ENCODE results near the gene ARPIN.
"Not testable (repeated sequence)": the region's sequence is repeated elsewhere in the genome, so short reads cannot be mapped to it uniquely, and the experiment has no call there.

Gene ARPIN

GRCh38 chr15:89912674-89913396, at the start of gene ARPIN:
Gene ARPIN, minus strand, starts transcription at chr15:89912952. Its CDS starts 117 bp downstream, at chr15:89912835.
- H3K9ac ChIP-seq (ENCODE audit: low read length), result peak within 1 kb of the TSS; percentile 70
- no peaks in the 10 kb centered on the region for H3K27me3 ChIP-seq (ENCODE audit: control insufficient read depth, insufficient read depth, low read length)
- H3K9me3 ChIP-seq (ENCODE audit: control insufficient read depth, low read length), result no peaks in the 10 kb centered on the region
- H3K4me1 ChIP-seq (ENCODE audit: control insufficient read depth, insufficient read depth, low read length), result peaks cover 27% of the 10 kb centered on the region
- peaks cover 3% of the 10 kb centered on the region for H3K36me3 ChIP-seq (ENCODE audit: control insufficient read depth, insufficient read depth, low read length)
- peak within 1 kb of the TSS; percentile 58 for H3K4me3 ChIP-seq (ENCODE audit: low read length)

GRCh38 chr15:89958107-89958805, 45.5 kb upstream of the ARPIN start:
- Histone ChIP-seq H3K9ac (ENCODE audit: low read length) (no peak overlapping the region), H3K4me1 (ENCODE audit: control insufficient read depth, insufficient read depth, low read length) (peaks cover 11% of the 10 kb centered on the region), H3K36me3 (ENCODE audit: control insufficient read depth, insufficient read depth, low read length) (no peaks in the 10 kb centered on the region), H3K27me3 (ENCODE audit: control insufficient read depth, insufficient read depth, low read length) (no peaks in the 10 kb centered on the region), H3K4me3 (ENCODE audit: low read length) (no peak overlapping the region), H3K9me3 (ENCODE audit: control insufficient read depth, low read length) (no peaks in the 10 kb centered on the region)

DNA sequence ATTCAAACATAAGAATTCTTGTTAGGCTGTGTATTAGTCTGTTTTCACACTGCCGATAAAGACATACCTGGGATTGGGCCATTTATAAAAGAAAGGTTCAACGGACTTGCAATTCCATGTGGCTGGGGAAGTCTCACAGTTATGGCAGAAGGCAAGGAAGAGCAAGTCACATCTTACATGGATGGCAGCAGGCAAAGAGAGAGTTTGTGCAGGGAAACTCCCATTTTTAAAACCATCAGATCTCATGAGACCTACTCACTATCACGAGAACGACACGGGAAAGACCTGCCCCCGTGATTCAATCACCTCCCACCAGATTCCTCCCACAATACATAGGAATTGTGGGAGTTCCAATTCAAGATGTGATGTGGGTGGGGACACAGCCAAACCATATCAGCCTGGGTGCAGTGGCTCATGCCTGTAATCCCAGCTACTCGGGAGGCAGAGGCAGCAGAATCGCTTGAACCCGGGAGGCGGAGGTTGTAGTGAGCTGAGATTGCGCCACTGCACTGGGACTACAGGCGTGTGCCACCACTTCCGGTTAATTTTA, 42.8 kb upstream of the ARPIN start:
- not testable (repeated sequence) for H3K9ac ChIP-seq (ENCODE audit: low read length); H3K27me3 ChIP-seq (ENCODE audit: control insufficient read depth, insufficient read depth, low read length); H3K4me3 ChIP-seq (ENCODE audit: low read length); H3K36me3 ChIP-seq (ENCODE audit: control insufficient read depth, insufficient read depth, low read length); H3K9me3 ChIP-seq (ENCODE audit: control insufficient read depth, low read length)
- peaks cover 11% of the 10 kb centered on the region for H3K4me1 ChIP-seq (ENCODE audit: control insufficient read depth, insufficient read depth, low read length)

DNA sequence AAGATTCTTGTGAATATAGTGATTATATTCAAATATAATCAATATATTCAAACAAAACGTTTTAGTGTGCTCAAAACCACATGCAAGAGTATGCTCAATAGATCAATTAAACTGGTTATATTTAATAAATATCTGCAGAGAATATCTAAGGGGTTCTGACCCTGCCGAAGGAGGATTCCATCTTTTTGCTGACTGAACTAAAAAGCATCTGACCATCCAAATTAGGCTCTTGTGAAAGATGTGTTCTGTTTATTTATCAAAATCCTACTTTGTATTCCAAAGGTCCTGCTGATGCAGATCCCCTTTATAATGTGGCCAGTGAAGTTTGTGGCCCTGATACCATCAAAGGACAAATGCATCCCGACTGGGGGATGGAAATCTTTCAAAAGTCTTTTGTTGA, 41.8 kb upstream of the ARPIN start:
- Histone ChIP-seq H3K4me1 (ENCODE audit: control insufficient read depth, insufficient read depth, low read length) (peaks cover 7% of the 10 kb centered on the region), H3K36me3 (ENCODE audit: control insufficient read depth, insufficient read depth, low read length) (no peaks in the 10 kb centered on the region), H3K4me3 (ENCODE audit: low read length) (no peak overlapping the region), H3K9me3 (ENCODE audit: control insufficient read depth, low read length) (no peaks in the 10 kb centered on the region), H3K9ac (ENCODE audit: low read length) (no peak overlapping the region), H3K27me3 (ENCODE audit: control insufficient read depth, insufficient read depth, low read length) (no peaks in the 10 kb centered on the region)

DNA sequence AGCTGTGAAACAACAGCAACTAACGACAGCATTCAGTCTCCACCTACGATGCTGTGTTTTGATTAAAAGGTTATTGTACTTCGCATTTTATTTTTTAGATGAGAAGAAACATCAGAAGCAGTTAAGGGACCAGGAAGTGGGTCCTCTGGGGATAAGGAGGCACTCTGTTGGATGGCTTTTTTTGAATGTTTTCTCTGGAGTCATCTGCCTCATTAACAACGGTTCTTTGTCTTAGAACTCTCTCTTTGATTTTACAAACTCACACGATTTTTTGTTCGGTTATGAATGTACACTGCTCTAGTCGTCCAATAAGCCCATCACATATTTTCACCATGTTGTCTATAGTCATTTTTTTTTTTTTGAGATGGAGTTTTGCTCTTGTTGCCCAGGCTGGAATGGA, 36.0 kb upstream of the ARPIN start:
- Histone ChIP-seq H3K9me3 (ENCODE audit: control insufficient read depth, low read length) (no peaks in the 10 kb centered on the region), H3K36me3 (ENCODE audit: control insufficient read depth, insufficient read depth, low read length) (no peaks in the 10 kb centered on the region), H3K9ac (ENCODE audit: low read length) (no peak overlapping the region), H3K27me3 (ENCODE audit: control insufficient read depth, insufficient read depth, low read length) (no peaks in the 10 kb centered on the region), H3K4me3 (ENCODE audit: low read length) (no peak overlapping the region), H3K4me1 (ENCODE audit: control insufficient read depth, insufficient read depth, low read length) (no peaks in the 10 kb centered on the region)

DNA sequence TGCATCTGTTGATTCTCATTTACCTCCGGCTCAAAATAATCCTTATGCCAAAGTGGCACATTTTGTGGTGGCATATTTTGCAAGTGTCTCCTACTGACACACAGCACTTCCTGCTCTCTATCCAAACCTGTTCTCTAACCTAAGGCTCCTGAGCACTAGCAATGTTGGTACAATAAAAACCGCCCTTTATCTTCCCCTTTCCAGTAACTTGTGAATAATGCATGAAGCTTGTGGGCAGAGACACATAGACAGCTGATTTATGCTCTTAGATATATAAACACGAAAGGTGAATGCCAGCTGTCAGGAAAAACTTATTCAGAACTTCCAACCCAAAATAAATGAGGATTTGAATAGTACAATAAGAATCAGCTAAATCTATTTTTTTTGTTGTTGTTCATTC, 34.6 kb upstream of the ARPIN start:
- no peaks in the 10 kb centered on the region for H3K9me3 ChIP-seq (ENCODE audit: control insufficient read depth, low read length)
- no peaks in the 10 kb centered on the region for H3K27me3 ChIP-seq (ENCODE audit: control insufficient read depth, insufficient read depth, low read length)
- H3K4me3 ChIP-seq (ENCODE audit: low read length), result no peak overlapping the region
- no peaks in the 10 kb centered on the region for H3K4me1 ChIP-seq (ENCODE audit: control insufficient read depth, insufficient read depth, low read length)
- no peaks in the 10 kb centered on the region for H3K36me3 ChIP-seq (ENCODE audit: control insufficient read depth, insufficient read depth, low read length)
- no peak overlapping the region for H3K9ac ChIP-seq (ENCODE audit: low read length)

GRCh38 chr15:89946681-89947299, 34.0 kb upstream of the ARPIN start:
- H3K9me3 ChIP-seq (ENCODE audit: control insufficient read depth, low read length), result no peaks in the 10 kb centered on the region
- no peak overlapping the region for H3K9ac ChIP-seq (ENCODE audit: low read length)
- no peaks in the 10 kb centered on the region for H3K4me1 ChIP-seq (ENCODE audit: control insufficient read depth, insufficient read depth, low read length)
- no peaks in the 10 kb centered on the region for H3K36me3 ChIP-seq (ENCODE audit: control insufficient read depth, insufficient read depth, low read length)
- no peak overlapping the region for H3K4me3 ChIP-seq (ENCODE audit: low read length)
- H3K27me3 ChIP-seq (ENCODE audit: control insufficient read depth, insufficient read depth, low read length), result no peaks in the 10 kb centered on the region

GRCh38 chr15:89943721-89944120, 31.0 kb upstream of the ARPIN start:
- not testable (repeated sequence) for H3K4me1 ChIP-seq (ENCODE audit: control insufficient read depth, insufficient read depth, low read length); H3K27me3 ChIP-seq (ENCODE audit: control insufficient read depth, insufficient read depth, low read length); H3K9ac ChIP-seq (ENCODE audit: low read length); H3K9me3 ChIP-seq (ENCODE audit: control insufficient read depth, low read length); H3K4me3 ChIP-seq (ENCODE audit: low read length); H3K36me3 ChIP-seq (ENCODE audit: control insufficient read depth, insufficient read depth, low read length)

GRCh38 chr15:89939910-89940309, 27.2 kb upstream of the ARPIN start:
- Histone ChIP-seq H3K9ac (ENCODE audit: low read length) (no peak overlapping the region), H3K27me3 (ENCODE audit: control insufficient read depth, insufficient read depth, low read length) (no peaks in the 10 kb centered on the region), H3K9me3 (ENCODE audit: control insufficient read depth, low read length) (no peaks in the 10 kb centered on the region), H3K36me3 (ENCODE audit: control insufficient read depth, insufficient read depth, low read length) (no peaks in the 10 kb centered on the region), H3K4me3 (ENCODE audit: low read length) (no peak overlapping the region), H3K4me1 (ENCODE audit: control insufficient read depth, insufficient read depth, low read length) (peaks cover 6% of the 10 kb centered on the region)

DNA sequence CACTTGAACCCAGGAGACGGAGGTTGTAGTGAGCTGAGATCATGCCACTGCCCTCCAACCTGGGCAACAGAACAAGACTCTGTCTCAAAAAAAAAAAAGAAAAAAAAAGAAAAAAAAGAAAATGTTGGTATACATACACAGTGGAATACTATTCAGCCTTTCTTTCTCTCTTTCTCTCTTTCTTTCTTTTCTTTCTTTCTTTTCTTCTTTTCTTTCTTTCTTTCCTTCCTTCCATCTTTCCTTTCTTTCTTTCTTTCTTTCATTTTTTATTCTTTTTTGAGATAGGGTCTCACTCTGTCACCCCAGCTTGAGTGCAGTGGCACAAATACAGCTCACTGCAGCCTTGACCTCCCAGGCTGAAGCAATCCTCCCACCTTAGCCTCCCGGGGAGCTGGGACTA, 26.6 kb upstream of the ARPIN start:
- not testable (repeated sequence) for H3K36me3 ChIP-seq (ENCODE audit: control insufficient read depth, insufficient read depth, low read length); H3K9ac ChIP-seq (ENCODE audit: low read length); H3K4me1 ChIP-seq (ENCODE audit: control insufficient read depth, insufficient read depth, low read length); H3K4me3 ChIP-seq (ENCODE audit: low read length); H3K9me3 ChIP-seq (ENCODE audit: control insufficient read depth, low read length); H3K27me3 ChIP-seq (ENCODE audit: control insufficient read depth, insufficient read depth, low read length)

- no peak overlapping the region for H3K4me3 ChIP-seq (ENCODE audit: low read length)
- H3K36me3 ChIP-seq (ENCODE audit: control insufficient read depth, insufficient read depth, low read length), result no peaks in the 10 kb centered on the region
- no peaks in the 10 kb centered on the region for H3K27me3 ChIP-seq (ENCODE audit: control insufficient read depth, insufficient read depth, low read length)
- H3K4me1 ChIP-seq (ENCODE audit: control insufficient read depth, insufficient read depth, low read length), result peaks cover 6% of the 10 kb centered on the region
- H3K9ac ChIP-seq (ENCODE audit: low read length), result no peak overlapping the region
- H3K9me3 ChIP-seq (ENCODE audit: control insufficient read depth, low read length), result no peaks in the 10 kb centered on the region
Observed at GRCh38 chr15:89937365-89938350, 24.9 kb upstream of the ARPIN start.
